HepG2 (cell line): ENCODE measurements around the gene MBLAC1. TPM values are rescaled to one million over a fixed set of nuclear protein-coding genes. Genes with fewer than 3 reads are reported as not detected.
"Not testable (repeated sequence)": the region's sequence is repeated elsewhere in the genome, so short reads cannot be mapped to it uniquely, and the experiment has no call there.

ENCODE experiments used
- ATAC-seq: fragments of 200-7000 bp; cut with Tn5 transposase; 3 replicates; pipeline ENCODE4 v1.9.1; 2020; ENCODE audit warnings: mild to moderate bottlenecking, moderate library complexity
- BruUV-seq: library from RNA; stranded (reverse); fragments of 400-500 nt; replicated peaks from 2 replicates; lab custom pipeline; 2021; lab: Mats Ljungman, UMichigan
- CTCF ChIA-PET: fragments of 300-600 bp; formaldehyde crosslinking; extraction: SDS; loops from one replicate; lab custom pipeline; 2021; ENCODE audit warnings: low total read pairs, inconsistent platforms, low intra/inter-chr PET ratio; lab: Yijun Ruan, JAX
- POLR2A ChIA-PET: fragments of 350-600 bp; sonication (Branson Sonifier 250); formaldehyde crosslinking; loops from one replicate; lab custom pipeline; 2020; ENCODE audit warnings: antibody characterized with exemption, inconsistent platforms; lab: Yijun Ruan, JAX
- DNase-seq: peaks from one replicate; pipeline ENCODE4 v3.0.0-alpha.2; 2015; ENCODE audit warnings: low spot score
- FAIRE-seq: peaks from 3 replicates; lab custom pipeline; 2011; peaks lifted over from hg19 to GRCh38; lab: Jason Lieb, UNC
- H2AFZ ChIP-seq: one replicate; pipeline ENCODE4 v1.6.1; 2011; ENCODE audit warnings: low read length, inconsistent platforms
- H3K27ac ChIP-seq: fragments of 300-600 bp; 3 replicates; pipeline ENCODE4 v1.8.0; 2011; ENCODE audit warnings: mixed run types, mild to moderate bottlenecking, mixed read lengths, low read length, inconsistent platforms; ENCODE audit not compliant: insufficient read depth; ENCODE audit errors: extremely low read length
- H3K27me3 ChIP-seq, 2 experiments: fragments of 200-600 bp in 1 of 2; 2 replicates in 1 of 2; 3 replicates in 1 of 2; pipeline versions ENCODE4 v1.6.0 to v1.8.0; 2011; ENCODE audit warnings: low read length in 2 of 2, mild to moderate bottlenecking in 2 of 2, moderate library complexity in 2 of 2, inconsistent platforms in 1 of 2; ENCODE audit not compliant: insufficient read depth in 2 of 2, control insufficient read depth in 1 of 2
- H3K36me3 ChIP-seq, 2 experiments: fragments of 200-600 bp in 1 of 2; replicated peaks in 1 of 2; 2 replicates in 1 of 2; 3 replicates in 1 of 2; pipeline versions ENCODE4 v1.5.1 to v1.8.0; 2011; ENCODE audit warnings: low read length in 2 of 2, inconsistent platforms in 1 of 2; ENCODE audit not compliant: insufficient read depth in 2 of 2, control insufficient read depth in 1 of 2
- H3K4me1 ChIP-seq: 2 replicates; pipeline ENCODE4 v1.5.1; 2012; ENCODE audit warnings: low read length, inconsistent platforms; ENCODE audit not compliant: insufficient read depth
- H3K4me2 ChIP-seq: 2 replicates; pipeline ENCODE4 v1.6.0; 2011; ENCODE audit warnings: low read depth, low read length, inconsistent platforms
- H3K4me3 ChIP-seq, 3 experiments: fragments of 200-600 bp in 1 of 3; sonication (generic), shearing (Covaris generic) in 1 of 3; replicated peaks in 1 of 3; 2 replicates each; pipeline ENCODE4 v1.5.1; 2011 to 2016; ENCODE audit warnings: low read length in 3 of 3, inconsistent platforms in 2 of 3, low read depth in 2 of 3, mild to moderate bottlenecking in 2 of 3, control low read depth in 1 of 3, mixed read lengths in 1 of 3; ENCODE audit not compliant: insufficient read depth in 1 of 3
- H3K79me2 ChIP-seq: one replicate; pipeline ENCODE4 v1.6.1; 2011; ENCODE audit warnings: low read length, inconsistent platforms; ENCODE audit not compliant: insufficient read depth
- H3K9ac ChIP-seq: 2 replicates; pipeline ENCODE4 v1.6.0; 2011; ENCODE audit warnings: mild to moderate bottlenecking, low read depth, low read length, inconsistent platforms; ENCODE audit not compliant: insufficient read depth
- H3K9me3 ChIP-seq: 2 replicates; pipeline ENCODE4 v1.5.1; 2012; ENCODE audit warnings: mild to moderate bottlenecking, low read length
- H4K20me1 ChIP-seq: 2 replicates; pipeline ENCODE4 v1.6.0; 2011; ENCODE audit warnings: inconsistent platforms, mild to moderate bottlenecking, low read length, moderate library complexity; ENCODE audit not compliant: insufficient read depth
- CEBPG ChIP-seq: IDR thresholded peaks from 2 replicates; pipeline ENCODE4 v1.6.1; 2016
- ZMYM3 ChIP-seq: sonication (generic); formaldehyde crosslinking; IDR thresholded peaks from 2 replicates; pipeline ENCODE4 v1.5.1; 2020; ENCODE audit warnings: mild to moderate bottlenecking, missing genetic modification reagents
- ZNF121 ChIP-seq: sonication (generic); formaldehyde crosslinking; IDR thresholded peaks from 2 replicates; pipeline ENCODE4 v1.5.0; 2020; ENCODE audit warnings: mild to moderate bottlenecking, missing genetic modification reagents
- ZNF230 ChIP-seq: sonication (generic); formaldehyde crosslinking; IDR thresholded peaks from 2 replicates; pipeline ENCODE4 v1.4.0; 2020; ENCODE audit warnings: mild to moderate bottlenecking, missing genetic modification reagents
- ZNF460 ChIP-seq: sonication (generic); formaldehyde crosslinking; IDR thresholded peaks from 2 replicates; pipeline ENCODE4 v1.5.1; 2020; ENCODE audit warnings: missing genetic modification reagents, mild to moderate bottlenecking, borderline replicate concordance
- WGBS: methylation state at CpG from one replicate; pipeline ENCODE4 v1.1.6; 2017; ENCODE audit warnings: low lambda C conversion rate; 5-methylcytosine and 5-hydroxymethylcytosine counted together
- in situ Hi-C: cut with HindIII; loops from 2 replicates; pipeline ENCODE4 v1.10.0; 2017; ENCODE audit warnings: low pct_unique_long_range_greater_than_20kb; ENCODE audit not compliant: extremely low pct_ligation_motif_present
- intact Hi-C: fragments of 100-400 bp; cut with micrococcal nuclease; formaldehyde crosslinking; loops from one replicate; pipeline ENCODE4 v1.10.0; 2022; ENCODE audit not compliant: unreplicated experiment
- polyA plus RNA-seq, 8 experiments: library from polyadenylated mRNA; depleted of rRNA in 3 of 8; stranded (reverse) in 7 of 8; unstranded in 1 of 8; fragments of >200 nt; fragmentation: Illumina TruSeq in 4 of 8; extraction: Trizol in 4 of 8; gene quantifications; 2 replicates each; pipeline versions ENCODE4 v1.2.1 to v1.2.3, GENCODE V29; 2011 to 2016; ENCODE audit warnings: low read depth in 4 of 8, missing spikeins in 1 of 8, mixed read lengths in 1 of 8; ENCODE audit not compliant: insufficient read depth in 1 of 8
- total RNA-seq, 5 experiments: library from RNA; depleted of rRNA; stranded (reverse); fragments of >200 nt; fragmentation: Illumina TruSeq; extraction: Trizol; gene quantifications; 2 replicates each; pipeline ENCODE4 v1.2.3, GENCODE V29; 2016; ENCODE audit warnings: low read depth in 1 of 5

The MBLAC1 gene
- total and polyA plus RNA-seq, 2 of the 13 experiments (the other 11 are each of a cell fraction or from before 2014, with no cell fraction given): 0.79 to 2.1 TPM

DNA sequence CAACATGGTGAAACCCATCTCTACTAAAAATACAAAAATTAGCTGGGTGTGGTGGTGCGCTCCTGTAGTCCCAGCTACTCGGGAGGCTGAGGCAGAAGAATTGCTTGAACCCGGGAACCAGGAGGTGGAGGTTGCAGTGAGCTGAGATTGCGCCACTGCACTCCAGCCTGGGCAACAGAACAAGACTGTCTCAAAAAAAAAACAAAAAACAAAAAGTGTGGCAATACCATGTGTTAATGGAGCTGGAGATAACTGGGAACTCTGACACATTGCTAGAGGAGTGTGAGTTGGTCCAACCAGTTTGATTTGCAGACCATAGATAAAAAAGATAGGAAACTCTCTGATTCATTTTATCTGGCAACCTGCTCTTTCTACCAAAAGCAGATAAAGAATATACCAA is 19.6 kb downstream of the MBLAC1 start:
- not testable (repeated sequence) for ATAC-seq
- peak; percentile 38; the same call in 1 of the 2 replicates for TF ChIP-seq ZMYM3 (CRISPR knock-in tag)
- TF ChIP-seq ZNF460 (CRISPR knock-in tag): peak; percentile 75; the same call in 1 of the 2 replicates
- TF ChIP-seq CEBPG (CRISPR knock-in tag): peak; percentile 35; the same call in 1 of the 2 replicates
- TF ChIP-seq, all 625 proteins: peak for 3; not testable (repeated sequence) for 622
- H3K9me3 ChIP-seq, BruUV-seq, H3K9ac ChIP-seq, in situ Hi-C loops, intact Hi-C loops, FAIRE-seq, H3K27ac ChIP-seq, H2AFZ ChIP-seq, H3K4me3 ChIP-seq, CTCF ChIA-PET, H3K27me3 ChIP-seq, H3K36me3 ChIP-seq, H4K20me1 ChIP-seq, H3K4me2 ChIP-seq, DNase-seq: not testable (repeated sequence)
- POLR2A ChIA-PET: interaction anchor here (0.7 to 1.0 kb wide), 2 partner anchors 11 to 71 kb away, joined by 3 read pairs; no protein-coding TSS in a partner anchor
- 46% methylated on average over 4 of the region's 4 CpGs for WGBS
- H3K4me1 ChIP-seq: peaks cover 35% of the 10 kb centered on the region
- H3K79me2 ChIP-seq: peaks cover 13% of the 10 kb centered on the region

DNA sequence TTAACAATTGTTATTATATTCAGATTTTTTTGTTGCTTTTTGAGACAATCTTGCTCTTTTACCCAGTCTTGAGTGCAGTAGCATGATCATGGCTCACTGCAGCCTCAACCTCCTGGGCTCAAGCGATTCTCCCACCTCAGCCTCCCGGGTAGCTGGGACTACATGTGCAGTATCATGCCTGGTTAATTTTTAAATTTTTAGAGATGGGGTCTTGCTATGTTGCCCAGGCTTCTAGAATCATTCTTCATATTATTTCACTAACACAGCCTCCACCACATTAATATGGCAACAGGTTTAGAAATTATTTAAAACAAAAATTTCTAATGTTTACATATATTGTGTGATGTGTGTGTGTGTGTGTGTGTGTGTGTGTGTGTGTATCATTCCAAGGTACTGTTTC is 20.5 kb downstream of the MBLAC1 start:
- peaks cover 41% of the 10 kb centered on the region for H3K4me1 ChIP-seq
- TF ChIP-seq ZNF121: peak; percentile 60; the same call in 1 of the 2 replicates
- TF ChIP-seq ZNF230 (CRISPR knock-in tag): no peak
- 88% methylated on average over 2 of the region's 2 CpGs for WGBS
- ATAC-seq (no peak), FAIRE-seq (no peak), DNase-seq (no peak)
- no peak overlapping the region for H3K4me2 ChIP-seq
- H2AFZ ChIP-seq: no peak overlapping the region
- H4K20me1 ChIP-seq: no peaks in the 10 kb centered on the region
- no peak overlapping the region for H3K27ac ChIP-seq
- no peaks in the 10 kb centered on the region for H3K27me3 ChIP-seq
- in situ Hi-C loops: no loop called here
- H3K36me3 ChIP-seq: no peaks in the 10 kb centered on the region
- BruUV-seq: no TSS peak
- no peak overlapping the region for H3K9ac ChIP-seq
- no peak overlapping the region for H3K4me3 ChIP-seq
- ChIA-PET POLR2A (interaction anchor here (1.0 kb wide), 1 partner anchor 11 kb away, joined by 3 read pairs; no protein-coding TSS in a partner anchor), CTCF (no interaction called here)
- H3K79me2 ChIP-seq: peaks cover 13% of the 10 kb centered on the region
- H3K9me3 ChIP-seq: no peaks in the 10 kb centered on the region
- intact Hi-C loops: no loop called here
